GM18526 (cell line): ENCODE measurements around the gene CFAP97D1.

Experiments used
- POLR2A ChIP-seq: IDR thresholded peaks from 3 replicates; pipeline ENCODE4 v1.6.1; 2011; ENCODE audit not compliant: insufficient read length; ENCODE audit errors: extremely low read depth

The CFAP97D1 gene

DNA sequence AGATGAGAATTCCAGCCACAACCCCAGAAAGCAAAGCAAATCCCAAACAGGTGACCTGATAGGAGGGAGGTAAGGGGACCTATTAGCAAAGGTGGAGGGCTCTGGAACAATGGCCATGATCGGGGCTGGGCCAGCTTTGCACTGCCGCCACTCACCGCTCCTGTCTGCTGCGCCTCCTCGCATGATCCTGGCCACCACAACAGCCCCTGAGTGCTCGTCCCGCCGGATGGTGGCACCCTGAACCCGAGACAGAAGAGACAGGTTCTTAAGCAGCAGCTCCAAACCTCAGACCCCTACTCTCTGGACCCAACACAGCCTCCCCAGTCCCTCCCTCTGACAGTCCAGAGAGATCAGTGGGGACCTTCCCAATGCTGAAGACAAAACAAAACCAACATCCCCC is 47.4 kb downstream of the CFAP97D1 start:
- no peak for TF ChIP-seq POLR2A

DNA sequence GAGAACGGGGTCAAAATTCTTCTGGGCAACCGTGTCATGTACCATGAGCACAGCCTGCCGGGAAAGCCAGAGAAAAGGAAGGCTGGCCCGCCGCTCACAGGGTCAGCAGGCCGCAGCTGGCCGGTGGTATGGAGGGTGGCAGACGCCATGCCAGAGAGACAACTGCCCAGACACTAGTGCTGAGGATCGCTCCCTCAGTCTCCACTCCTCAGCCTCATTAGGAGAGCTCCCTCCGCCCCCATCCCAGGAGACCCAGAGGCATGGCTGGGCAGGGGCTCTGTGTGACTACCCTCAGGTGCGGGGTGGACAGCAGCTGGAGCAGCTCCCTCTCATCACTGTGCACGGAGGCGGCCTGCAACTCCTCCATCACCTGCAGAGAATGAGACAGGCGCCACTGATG is 49.5 kb downstream of the CFAP97D1 start:
- TF ChIP-seq POLR2A: no peak

DNA sequence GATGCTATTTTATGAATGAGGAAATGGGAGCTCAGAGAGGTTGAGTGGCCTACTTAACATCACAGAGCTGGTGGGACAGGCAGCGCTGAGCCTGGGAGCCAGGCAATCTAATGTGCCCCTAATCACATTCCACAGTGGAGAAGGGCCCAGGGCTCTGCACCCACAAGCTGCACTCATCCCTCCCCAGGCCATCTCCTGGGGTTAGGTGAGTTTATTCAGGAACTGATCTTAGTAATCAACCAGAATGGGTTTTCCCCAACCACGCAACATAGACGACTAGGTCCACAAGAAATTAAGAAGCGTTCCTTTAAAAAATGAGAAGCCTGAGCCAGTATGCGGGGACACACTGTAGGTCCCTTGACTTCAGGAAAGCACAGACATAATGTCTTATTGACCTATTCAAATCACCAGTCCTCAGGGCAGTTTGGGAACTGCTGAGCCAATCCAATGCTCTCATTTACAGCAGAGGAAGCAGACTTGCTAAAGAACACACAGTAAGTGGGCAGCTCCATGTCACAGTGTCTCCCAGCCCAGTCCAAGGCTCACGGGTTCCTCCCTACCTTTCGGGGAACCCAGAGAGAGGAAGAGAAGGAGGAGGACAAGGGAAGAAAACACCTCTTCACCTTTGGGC is 50.4 kb downstream of the CFAP97D1 start:
- no peak for TF ChIP-seq POLR2A

DNA sequence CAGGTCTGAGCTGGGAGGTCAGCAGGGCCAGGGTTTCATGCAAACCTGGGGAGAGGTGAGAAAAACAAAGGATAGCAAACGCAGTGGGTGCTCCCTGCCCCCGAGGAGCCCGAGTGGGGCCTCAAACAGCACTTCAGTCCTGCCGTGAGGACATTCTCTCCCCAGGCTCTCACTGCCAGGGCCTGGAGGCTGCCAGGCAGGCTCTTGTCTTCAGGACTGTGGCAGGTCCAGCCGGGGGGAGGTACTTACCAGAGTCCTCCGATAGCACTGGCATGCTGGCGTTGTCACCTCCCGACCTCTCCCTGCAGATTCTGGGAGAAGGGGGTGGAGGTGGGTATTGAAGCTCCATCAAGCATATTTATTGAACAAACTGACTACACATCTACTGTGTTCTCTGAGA is 51.4 kb downstream of the CFAP97D1 start:
- no peak for TF ChIP-seq POLR2A

DNA sequence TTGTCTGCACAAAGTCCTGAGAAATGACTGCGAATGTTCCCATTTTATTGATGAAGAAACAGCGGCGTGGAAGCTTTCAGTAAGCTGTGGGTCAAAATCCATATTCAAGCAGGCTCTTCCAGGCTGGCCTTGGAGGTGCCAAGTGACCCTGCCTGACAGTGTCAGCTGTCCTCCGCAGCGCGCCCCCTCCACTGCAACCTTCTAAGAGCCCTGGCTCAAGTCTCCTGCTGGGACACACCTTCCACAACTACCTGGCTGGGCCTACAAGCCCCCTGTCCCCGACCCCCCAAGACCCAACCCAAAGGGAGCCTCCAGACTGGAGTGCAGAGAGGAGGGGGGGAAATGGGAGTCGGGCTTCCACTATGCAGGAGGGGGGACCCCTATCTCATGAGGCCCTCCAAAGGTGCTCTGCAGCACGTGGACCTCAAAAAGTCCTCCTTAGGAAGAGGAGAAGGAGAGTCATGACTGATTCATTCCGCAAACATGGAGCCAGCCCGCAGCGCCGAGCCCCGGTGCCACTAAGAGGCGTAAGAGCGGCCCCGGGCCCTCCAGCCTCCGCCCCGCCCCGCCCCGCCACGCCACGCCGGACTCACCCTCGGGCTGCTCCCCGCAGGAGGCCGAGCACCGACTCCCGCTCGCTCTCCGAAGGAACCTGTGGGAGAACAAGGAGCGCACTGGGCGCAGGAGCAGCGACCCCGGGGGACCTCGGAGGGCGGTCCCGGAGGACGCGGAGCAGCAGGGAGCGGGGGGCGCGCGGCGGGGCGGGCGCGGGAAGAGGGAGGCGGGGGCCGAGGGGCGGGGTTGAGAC is 52.1 kb downstream of the CFAP97D1 start:
- no peak for TF ChIP-seq POLR2A

DNA sequence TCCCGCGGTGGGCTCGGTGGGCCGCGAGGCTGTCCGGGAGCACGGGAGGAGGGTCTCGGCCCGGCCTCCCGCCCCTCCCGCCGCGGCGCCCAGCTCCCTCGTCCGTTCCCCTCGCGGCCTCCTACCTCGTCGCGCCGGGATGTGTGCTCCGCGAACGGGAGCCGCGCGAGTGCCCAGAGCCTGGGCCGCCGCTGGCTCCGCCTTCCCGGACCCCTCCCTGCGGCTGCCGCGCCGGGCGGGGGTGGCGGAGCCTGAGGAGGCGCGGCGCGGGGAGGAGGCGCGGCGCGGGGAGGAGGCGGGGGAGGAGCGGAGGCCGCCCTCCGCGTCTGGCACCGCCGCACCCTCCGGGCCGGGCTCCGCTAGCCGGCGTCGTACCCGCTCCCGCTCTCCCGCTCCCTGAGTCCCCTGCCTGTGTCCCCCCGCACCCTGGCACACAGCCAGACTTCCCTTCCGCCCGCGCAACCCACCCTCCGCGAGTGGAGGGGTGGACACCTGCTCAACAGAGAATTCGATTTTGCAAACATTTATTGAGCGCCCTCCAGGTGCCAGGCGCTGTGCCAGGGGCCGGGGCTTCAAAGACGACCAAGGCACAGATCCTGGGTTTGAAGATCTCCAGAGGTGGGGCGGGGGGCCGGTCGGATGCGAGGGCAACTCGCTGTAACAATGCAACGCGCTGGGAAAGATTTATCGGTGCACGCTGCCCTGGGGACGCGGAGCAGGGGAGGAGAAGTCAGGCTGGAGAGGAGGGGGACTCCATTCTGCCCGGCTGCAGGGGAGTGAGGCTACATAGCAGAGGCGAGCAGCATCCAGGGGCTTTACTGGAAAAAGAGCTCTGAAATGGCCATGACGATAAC is 53.0 kb downstream of the CFAP97D1 start, which contains the start of gene MPP3:
MPP3 (minus strand) TSS at position 171 of the 854 bp plus-strand sequence. CDS start 1,240 bp downstream, outside the sequence.
- no peak for TF ChIP-seq POLR2A

DNA sequence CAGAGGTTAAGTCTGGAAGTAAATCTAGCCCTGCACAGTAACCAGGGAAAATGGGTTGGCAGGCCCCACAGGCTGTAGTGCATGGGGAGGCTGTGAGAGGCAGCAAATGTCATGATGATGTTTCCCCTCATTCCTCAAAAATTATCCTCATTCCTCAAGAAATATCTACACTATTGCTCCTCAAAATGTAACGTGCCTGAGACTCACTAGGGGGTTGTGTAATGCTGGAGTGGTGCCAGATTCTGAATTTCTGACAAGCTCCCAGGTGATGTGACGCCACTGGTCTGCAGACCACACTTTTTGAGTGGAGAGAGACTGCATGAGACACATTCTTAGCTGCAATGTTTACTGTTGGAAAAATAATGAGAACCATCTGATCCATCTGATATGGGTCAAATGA is 53.9 kb downstream of the CFAP97D1 start:
- no peak for TF ChIP-seq POLR2A
